ENCODE data around the gene LRRC7.

GRCh38 chr1:69671363-69672010 lies 103.8 kb downstream of the LRRC7 start:
- TF ChIP-seq CTCF (IDR thresholded peaks at IDR 0.05; ENCODE audit: low read length) (no peak), EZH2 (IDR thresholded peaks at IDR 0.05; ENCODE audit: borderline replicate concordance, low read length) (no peak)
